ENCODE results near the gene NRBF2. TPM values are rescaled to one million over a fixed set of nuclear protein-coding genes. Genes with fewer than 3 reads are reported as not detected.
A peak's percentile ranks its signal among the peaks of the same experiment; 100 is the strongest.

The NRBF2 gene
- polyA plus RNA-seq, 2 of the 4 experiments (the other 2 are of a cell fraction) = 16.6 to 27.6 TPM

DNA sequence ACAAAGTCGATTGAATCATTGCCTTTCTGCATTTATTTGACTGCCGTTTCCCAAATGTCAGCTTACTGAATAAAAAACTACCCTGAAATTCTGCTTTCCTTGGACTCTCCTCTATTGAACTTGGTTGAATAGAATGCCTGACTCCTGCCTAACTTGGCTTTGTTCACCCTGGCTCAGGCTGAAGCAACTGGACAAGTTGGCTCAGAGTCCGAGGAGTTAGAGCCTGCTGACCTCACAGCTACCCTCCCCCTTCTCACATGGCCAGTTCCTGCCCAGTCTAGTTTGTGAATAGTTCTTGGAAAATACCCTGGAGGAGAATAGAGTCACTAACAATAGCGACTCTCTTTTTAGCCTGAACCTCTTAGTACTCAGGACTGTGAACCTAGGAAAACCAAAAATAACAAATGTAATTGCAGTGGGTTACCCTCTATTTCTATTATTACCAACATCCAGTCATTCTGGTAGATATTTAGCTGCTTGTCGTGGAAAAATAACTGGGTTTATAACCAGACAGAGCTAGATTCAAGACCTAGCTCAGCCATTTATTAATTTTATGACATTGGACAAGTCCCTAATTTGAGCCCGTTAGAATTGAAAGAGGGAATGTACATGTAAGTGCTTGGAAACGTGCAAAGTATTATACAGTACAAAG is 17.3 kb upstream of the NRBF2 start:
- 43% methylated on average over 7 of the region's 7 CpGs for WGBS (ENCODE audit: missing lambda C conversion rate)
- H3K4me3 ChIP-seq = no peak overlapping the region
- H3K9me3 ChIP-seq = no peaks in the 10 kb centered on the region
- H3K4me2 ChIP-seq = peak overlapping the region; percentile 13
- ChIA-PET CTCF (interaction anchor here (1.2 to 1.7 kb wide), 3 partner anchors 17 to 42 kb away, joined by 4 to 7 read pairs (median 4); partner anchors contain the start of gene NRBF2), POLR2A (interaction anchor here (2.1 kb wide), 1 partner anchor 17 kb away, joined by 10 read pairs; the partner anchor contains the start of gene NRBF2)
- peak overlapping the region; percentile 72 to 79; a peak in 2 of 6 replicates for H3K27ac ChIP-seq
- peak in 1 of 2 experiments; percentile 39 for DNase-seq (ENCODE audit: low read depth in 1 of 2, low spot score in 1 of 2)
- H3K4me1 ChIP-seq = peaks cover 23% of the 10 kb centered on the region; the same call in 2 of the 3 replicates
- TF ChIP-seq, protein P1, sequence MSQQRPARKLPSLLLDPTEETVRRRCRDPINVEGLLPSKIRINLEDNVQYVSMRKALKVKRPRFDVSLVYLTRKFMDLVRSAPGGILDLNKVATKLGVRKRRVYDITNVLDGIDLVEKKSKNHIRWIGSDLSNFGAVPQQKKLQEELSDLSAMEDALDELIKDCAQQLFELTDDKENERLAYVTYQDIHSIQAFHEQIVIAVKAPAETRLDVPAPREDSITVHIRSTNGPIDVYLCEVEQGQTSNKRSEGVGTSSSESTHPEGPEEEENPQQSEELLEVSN (IDR thresholded peaks at IDR 0.05; ENCODE audit: borderline replicate concordance, low read depth) = no peak
- TF ChIP-seq, protein P2, sequence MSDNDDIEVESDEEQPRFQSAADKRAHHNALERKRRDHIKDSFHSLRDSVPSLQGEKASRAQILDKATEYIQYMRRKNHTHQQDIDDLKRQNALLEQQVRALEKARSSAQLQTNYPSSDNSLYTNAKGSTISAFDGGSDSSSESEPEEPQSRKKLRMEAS (IDR thresholded peaks at IDR 0.05) = no peak
- no peak for TF ChIP-seq RAD21 (conservative IDR thresholded peaks at IDR 0.05 in 1 of 2, IDR thresholded peaks at IDR 0.05 in 1 of 2)
- TF ChIP-seq RCOR1 (IDR thresholded peaks at IDR 0.05; ENCODE audit: low read depth, low read length) = no peak
- TF ChIP-seq ZC3H11A (IDR thresholded peaks at IDR 0.05) = no peak
- no peak for TF ChIP-seq HOXB5 (CRISPR knock-in tag; IDR thresholded peaks at IDR 0.05)
- no peak for FAIRE-seq
- peak; percentile 60 to 64 for ATAC-seq

DNA sequence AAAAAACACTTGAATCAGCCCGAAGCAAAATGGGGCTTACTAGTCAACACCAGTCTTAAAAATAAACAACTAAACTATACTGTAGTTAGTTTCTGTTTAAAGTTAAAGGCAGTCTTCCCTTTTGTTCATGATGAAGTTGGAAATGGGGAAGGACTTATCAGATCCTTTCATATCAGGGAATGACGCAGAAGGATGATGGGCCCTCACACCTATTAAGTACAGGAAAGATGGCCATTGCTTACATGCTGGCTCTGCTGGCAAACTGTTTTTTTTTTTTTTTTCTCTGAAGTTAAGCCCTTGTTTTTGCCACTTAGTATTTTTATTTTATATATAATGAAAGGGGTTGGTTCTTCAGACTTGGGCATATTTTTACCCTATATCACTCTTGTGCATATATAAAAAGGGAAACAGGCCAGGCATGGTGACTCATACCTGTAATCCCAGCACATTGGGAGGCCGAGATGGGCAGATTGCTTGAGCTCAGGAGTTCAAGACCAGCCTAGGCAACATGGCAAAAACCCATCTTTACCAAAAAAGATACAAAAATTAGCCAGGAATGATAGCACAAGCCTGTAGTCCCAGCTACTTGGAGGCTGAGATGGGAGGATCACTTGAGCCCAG is 16.6 kb upstream of the NRBF2 start:
- Histone ChIP-seq H3K4me2 (peak overlapping the region; percentile 13; the same call in 1 of the 3 replicates), H3K4me3 (no peak overlapping the region), H3K4me1 (peaks cover 23% of the 10 kb centered on the region; the same call in 2 of the 3 replicates), H3K9me3 (no peaks in the 10 kb centered on the region), H3K27ac (peak overlapping the region in 1 of 2 experiments; percentile 79; a peak in 1 of 6 replicates)
- WGBS (ENCODE audit: missing lambda C conversion rate) = 65% methylated on average over 3 of the region's 3 CpGs
- ATAC-seq (no peak), FAIRE-seq (no peak), DNase-seq (ENCODE audit: low read depth in 1 of 2, low spot score in 1 of 2) (no peak)
- ChIA-PET POLR2A (interaction anchor here (2.1 kb wide), 1 partner anchor 16 kb away, joined by 10 read pairs; the partner anchor contains the start of gene NRBF2), CTCF (interaction anchor here (0.9 to 1.7 kb wide), 3 partner anchors 16 to 872 kb away, joined by 3 to 7 read pairs (median 4); partner anchors contain the start of gene NRBF2)
- TF ChIP-seq FOSL2 (IDR thresholded peaks at IDR 0.05) (no peak), FOSL2 (CRISPR knock-in tag; IDR thresholded peaks at IDR 0.05) (peak; percentile 17; the same call in 1 of the 2 replicates)
- TF ChIP-seq, protein P1 (IDR thresholded peaks at IDR 0.05; ENCODE audit: borderline replicate concordance, low read depth) = no peak

DNA sequence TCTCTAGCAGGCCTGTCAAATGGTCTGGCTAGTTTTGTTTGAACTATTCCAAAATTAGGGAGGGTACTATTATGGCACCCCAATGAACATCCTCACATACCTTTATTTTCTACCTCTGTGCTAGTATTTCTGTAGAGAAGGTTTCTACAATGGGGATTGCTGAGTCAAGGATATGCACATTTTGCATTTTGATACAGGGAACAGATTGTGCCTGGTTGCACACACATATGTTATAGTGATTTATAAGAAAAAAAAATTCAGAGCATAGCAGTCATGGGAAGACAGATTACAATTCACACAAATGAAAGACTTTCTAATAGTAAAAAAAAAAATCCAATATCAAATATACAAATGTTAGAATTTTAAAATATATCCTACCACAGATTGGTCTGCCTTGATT is 14.1 kb upstream of the NRBF2 start:
- POLR2A ChIA-PET = no interaction called here

More for the DNA sequence above, 14.1 kb upstream of the NRBF2 start:
- FAIRE-seq (no peak), DNase-seq (ENCODE audit: low read depth in 1 of 2, low spot score in 1 of 2) (no peak), ATAC-seq (no peak)
- H3K4me2 ChIP-seq = no peak overlapping the region
- no peak overlapping the region for H3K27ac ChIP-seq
- H3K9me3 ChIP-seq = no peaks in the 10 kb centered on the region
- TF ChIP-seq, protein P3, sequence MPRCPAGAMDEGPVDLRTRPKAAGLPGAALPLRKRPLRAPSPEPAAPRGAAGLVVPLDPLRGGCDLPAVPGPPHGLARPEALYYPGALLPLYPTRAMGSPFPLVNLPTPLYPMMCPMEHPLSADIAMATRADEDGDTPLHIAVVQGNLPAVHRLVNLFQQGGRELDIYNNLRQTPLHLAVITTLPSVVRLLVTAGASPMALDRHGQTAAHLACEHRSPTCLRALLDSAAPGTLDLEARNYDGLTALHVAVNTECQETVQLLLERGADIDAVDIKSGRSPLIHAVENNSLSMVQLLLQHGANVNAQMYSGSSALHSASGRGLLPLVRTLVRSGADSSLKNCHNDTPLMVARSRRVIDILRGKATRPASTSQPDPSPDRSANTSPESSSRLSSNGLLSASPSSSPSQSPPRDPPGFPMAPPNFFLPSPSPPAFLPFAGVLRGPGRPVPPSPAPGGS (IDR thresholded peaks at IDR 0.05) = no peak
- TF ChIP-seq RARB (CRISPR knock-in tag; IDR thresholded peaks at IDR 0.05) (no peak), FOSL2 (IDR thresholded peaks at IDR 0.05) (no peak), FOSL2 (CRISPR knock-in tag; IDR thresholded peaks at IDR 0.05) (no peak), HDAC2 (IDR thresholded peaks at IDR 0.05) (no peak), GATA3 (IDR thresholded peaks at IDR 0.05; ENCODE audit: borderline replicate concordance) (no peak), NFE2L2 (conservative IDR thresholded peaks at IDR 0.05; ENCODE audit: low read length) (no peak), MAFK (IDR thresholded peaks at IDR 0.05; ENCODE audit: partially characterized antibody) (no peak), EP300 (IDR thresholded peaks at IDR 0.05) (no peak), NR3C1 (IDR thresholded peaks at IDR 0.05) (no peak), TP53 (CRISPR knock-in tag; IDR thresholded peaks at IDR 0.05) (no peak), RFX5 (IDR thresholded peaks at IDR 0.05) (no peak), KDM5A (IDR thresholded peaks at IDR 0.05) (no peak), HOXB5 (CRISPR knock-in tag; IDR thresholded peaks at IDR 0.05) (no peak), ZC3H11A (IDR thresholded peaks at IDR 0.05) (no peak), SREBF2 (IDR thresholded peaks at IDR 0.05) (no peak), FOSB (CRISPR knock-in tag; IDR thresholded peaks at IDR 0.05) (no peak)
- TF ChIP-seq, protein P1 (IDR thresholded peaks at IDR 0.05; ENCODE audit: borderline replicate concordance, low read depth) = no peak
- TF ChIP-seq, protein P2 (IDR thresholded peaks at IDR 0.05) = no peak
- TF ChIP-seq, protein P4, sequence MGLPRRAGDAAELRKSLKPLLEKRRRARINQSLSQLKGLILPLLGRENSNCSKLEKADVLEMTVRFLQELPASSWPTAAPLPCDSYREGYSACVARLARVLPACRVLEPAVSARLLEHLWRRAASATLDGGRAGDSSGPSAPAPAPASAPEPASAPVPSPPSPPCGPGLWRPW (IDR thresholded peaks at IDR 0.05) = no peak
- TF ChIP-seq, protein P5, sequence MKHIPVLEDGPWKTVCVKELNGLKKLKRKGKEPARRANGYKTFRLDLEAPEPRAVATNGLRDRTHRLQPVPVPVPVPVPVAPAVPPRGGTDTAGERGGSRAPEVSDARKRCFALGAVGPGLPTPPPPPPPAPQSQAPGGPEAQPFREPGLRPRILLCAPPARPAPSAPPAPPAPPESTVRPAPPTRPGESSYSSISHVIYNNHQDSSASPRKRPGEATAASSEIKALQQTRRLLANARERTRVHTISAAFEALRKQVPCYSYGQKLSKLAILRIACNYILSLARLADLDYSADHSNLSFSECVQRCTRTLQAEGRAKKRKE (CRISPR knock-in tag; IDR thresholded peaks at IDR 0.05; ENCODE audit: low read depth) = no peak
- no peak overlapping the region for H3K4me3 ChIP-seq
- CTCF ChIA-PET = interaction anchor here (1.0 kb wide), 1 partner anchor 39 kb away, joined by 3 read pairs; no protein-coding TSS in a partner anchor
- peaks cover 17% of the 10 kb centered on the region; the same call in 2 of the 3 replicates for H3K4me1 ChIP-seq
